ENCODE results near the gene HMCN1.

Gene HMCN1

GRCh38 chr1:186002406-186002805 is 268.2 kb downstream of the HMCN1 start:
- no peak overlapping the region for H3K4me3 ChIP-seq (ENCODE audit: low read depth, low read length)

- no peak overlapping the region for H3K4me3 ChIP-seq (ENCODE audit: low read depth, low read length)
These were observed 275.0 kb downstream of the HMCN1 start for GRCh38 chr1:186009039-186009737.

- no peak overlapping the region for H3K4me3 ChIP-seq (ENCODE audit: low read depth, low read length)
These were observed 280.3 kb downstream of the HMCN1 start for GRCh38 chr1:186014370-186015037.

GRCh38 chr1:186016856-186017255 is 282.7 kb downstream of the HMCN1 start:
- H3K4me3 ChIP-seq (ENCODE audit: low read depth, low read length) = no peak overlapping the region

- H3K4me3 ChIP-seq (ENCODE audit: low read depth, low read length) = no peak overlapping the region
These were observed 288.0 kb downstream of the HMCN1 start for GRCh38 chr1:186022184-186022583.

GRCh38 chr1:186026946-186027345 is 292.8 kb downstream of the HMCN1 start:
- H3K4me3 ChIP-seq (ENCODE audit: low read depth, low read length) = no peak overlapping the region

GRCh38 chr1:186027621-186028020 is 293.4 kb downstream of the HMCN1 start:
- no peak overlapping the region for H3K4me3 ChIP-seq (ENCODE audit: low read depth, low read length)

- H3K4me3 ChIP-seq (ENCODE audit: low read depth, low read length) = no peak overlapping the region
These were observed 296.3 kb downstream of the HMCN1 start for GRCh38 chr1:186030453-186030852.

GRCh38 chr1:186033847-186034271 is 299.7 kb downstream of the HMCN1 start:
- no peak overlapping the region for H3K4me3 ChIP-seq (ENCODE audit: low read depth, low read length)

GRCh38 chr1:186042230-186042629 is 308.0 kb downstream of the HMCN1 start:
- H3K4me3 ChIP-seq (ENCODE audit: low read depth, low read length) = no peak overlapping the region

GRCh38 chr1:186043296-186043695 is 309.1 kb downstream of the HMCN1 start:
- H3K4me3 ChIP-seq (ENCODE audit: low read depth, low read length) = no peak overlapping the region

GRCh38 chr1:186044079-186044685 is 310.0 kb downstream of the HMCN1 start:
- no peak overlapping the region for H3K4me3 ChIP-seq (ENCODE audit: low read depth, low read length)

GRCh38 chr1:186046437-186047211 is 312.4 kb downstream of the HMCN1 start:
- H3K4me3 ChIP-seq (ENCODE audit: low read depth, low read length) = no peak overlapping the region

- no peak overlapping the region for H3K4me3 ChIP-seq (ENCODE audit: low read depth, low read length)
These were observed 316.2 kb downstream of the HMCN1 start for GRCh38 chr1:186050360-186050759.

- no peak overlapping the region for H3K4me3 ChIP-seq (ENCODE audit: low read depth, low read length)
These were observed 319.8 kb downstream of the HMCN1 start for GRCh38 chr1:186054003-186054402.

- H3K4me3 ChIP-seq (ENCODE audit: low read depth, low read length) = no peak overlapping the region
These were observed 320.7 kb downstream of the HMCN1 start for GRCh38 chr1:186054932-186055331.

GRCh38 chr1:186055846-186056245 is 321.7 kb downstream of the HMCN1 start:
- no peak overlapping the region for H3K4me3 ChIP-seq (ENCODE audit: low read depth, low read length)

- no peak overlapping the region for H3K4me3 ChIP-seq (ENCODE audit: low read depth, low read length)
These were observed 322.9 kb downstream of the HMCN1 start for GRCh38 chr1:186057086-186057485.

- H3K4me3 ChIP-seq (ENCODE audit: low read depth, low read length) = no peak overlapping the region
These were observed 325.1 kb downstream of the HMCN1 start for GRCh38 chr1:186059311-186059710.

GRCh38 chr1:186059752-186060151 is 325.6 kb downstream of the HMCN1 start:
- no peak overlapping the region for H3K4me3 ChIP-seq (ENCODE audit: low read depth, low read length)

- no peak overlapping the region for H3K4me3 ChIP-seq (ENCODE audit: low read depth, low read length)
These were observed 326.0 kb downstream of the HMCN1 start for GRCh38 chr1:186060226-186060625.
